GM08714 (cell line): ENCODE results near the gene N4BP3.
"Not testable (repeated sequence)": the region's sequence is repeated elsewhere in the genome, so short reads cannot be mapped to it uniquely, and the experiment has no call there.

Experiments used
- H3K4me3 ChIP-seq: fragments of 200-500 bp; sonication (Bioruptor generic); 2 replicates; pipeline ENCODE4 v1.5.1; 2014; ENCODE audit warnings: mild to moderate bottlenecking, low read length, inconsistent platforms
- ZNF274 ChIP-seq: IDR thresholded peaks from 2 replicates; pipeline ENCODE4 v1.6.1; 2012; ENCODE audit warnings: mild to moderate bottlenecking, low read depth, low read length

The N4BP3 gene

DNA sequence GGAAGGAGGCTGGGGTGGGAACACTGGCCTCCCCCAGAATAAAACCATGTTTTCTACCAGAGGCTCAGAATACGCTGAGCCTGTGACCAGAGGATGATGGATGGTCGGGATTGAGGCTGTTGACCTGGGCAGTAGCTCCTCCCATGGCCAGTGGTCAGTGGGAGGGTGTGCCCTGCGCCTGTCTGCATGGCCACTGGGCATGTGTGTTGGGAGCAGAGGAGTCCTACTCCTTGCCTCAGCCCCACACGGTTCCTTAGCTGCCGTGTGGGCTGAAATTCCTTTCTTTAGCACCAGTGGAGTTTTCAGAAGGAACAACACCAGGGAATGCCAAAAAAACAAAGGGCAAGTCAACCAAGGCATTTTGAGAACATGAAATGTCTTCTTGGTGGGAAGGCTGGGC is 9.0 kb downstream of the N4BP3 start:
- no peak overlapping the region for H3K4me3 ChIP-seq
- no peak for TF ChIP-seq ZNF274

DNA sequence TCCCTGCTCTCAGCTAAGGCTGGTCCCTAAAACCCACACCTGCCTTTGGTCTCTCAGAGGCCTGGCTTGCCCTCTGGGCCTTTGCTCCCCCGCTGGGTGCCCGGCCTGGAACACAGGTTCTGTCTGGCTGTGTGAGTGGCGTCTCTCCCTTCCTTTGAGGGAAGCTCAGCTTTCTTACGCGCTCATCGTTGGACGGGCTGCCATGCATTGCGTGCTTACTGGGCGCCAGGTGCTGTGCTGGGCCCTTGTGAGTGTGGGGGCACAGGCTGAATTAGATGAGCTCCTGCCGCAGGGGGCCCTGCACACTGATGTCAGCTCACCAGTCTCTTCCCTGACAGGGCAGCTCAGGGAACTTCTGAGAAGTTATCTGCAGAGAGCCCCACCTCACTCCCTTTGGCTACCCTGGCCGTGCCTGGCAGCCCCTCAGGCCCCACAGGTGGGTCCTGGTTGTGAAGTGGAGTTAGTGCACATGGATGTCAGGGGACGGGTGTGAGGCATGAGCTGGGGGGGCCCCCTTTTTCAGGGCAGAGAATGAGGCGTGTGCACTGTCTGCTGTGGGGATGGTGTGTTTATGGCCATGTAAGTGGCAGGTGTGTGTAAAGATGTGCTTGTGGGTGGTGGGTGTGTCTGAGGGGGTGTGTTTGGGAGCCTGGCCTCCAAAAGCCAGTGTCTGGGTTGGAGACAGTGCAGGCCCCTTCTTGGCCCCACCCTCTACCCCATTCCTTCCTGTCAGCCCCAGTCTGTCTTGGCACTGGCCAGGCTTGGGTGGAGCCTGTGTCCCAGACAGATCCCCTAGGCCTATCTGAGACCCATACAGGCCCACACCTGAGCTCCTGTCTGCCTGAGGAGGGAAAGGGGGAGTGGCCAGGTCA is 10.0 kb downstream of the N4BP3 start:
- no peak overlapping the region for H3K4me3 ChIP-seq

DNA sequence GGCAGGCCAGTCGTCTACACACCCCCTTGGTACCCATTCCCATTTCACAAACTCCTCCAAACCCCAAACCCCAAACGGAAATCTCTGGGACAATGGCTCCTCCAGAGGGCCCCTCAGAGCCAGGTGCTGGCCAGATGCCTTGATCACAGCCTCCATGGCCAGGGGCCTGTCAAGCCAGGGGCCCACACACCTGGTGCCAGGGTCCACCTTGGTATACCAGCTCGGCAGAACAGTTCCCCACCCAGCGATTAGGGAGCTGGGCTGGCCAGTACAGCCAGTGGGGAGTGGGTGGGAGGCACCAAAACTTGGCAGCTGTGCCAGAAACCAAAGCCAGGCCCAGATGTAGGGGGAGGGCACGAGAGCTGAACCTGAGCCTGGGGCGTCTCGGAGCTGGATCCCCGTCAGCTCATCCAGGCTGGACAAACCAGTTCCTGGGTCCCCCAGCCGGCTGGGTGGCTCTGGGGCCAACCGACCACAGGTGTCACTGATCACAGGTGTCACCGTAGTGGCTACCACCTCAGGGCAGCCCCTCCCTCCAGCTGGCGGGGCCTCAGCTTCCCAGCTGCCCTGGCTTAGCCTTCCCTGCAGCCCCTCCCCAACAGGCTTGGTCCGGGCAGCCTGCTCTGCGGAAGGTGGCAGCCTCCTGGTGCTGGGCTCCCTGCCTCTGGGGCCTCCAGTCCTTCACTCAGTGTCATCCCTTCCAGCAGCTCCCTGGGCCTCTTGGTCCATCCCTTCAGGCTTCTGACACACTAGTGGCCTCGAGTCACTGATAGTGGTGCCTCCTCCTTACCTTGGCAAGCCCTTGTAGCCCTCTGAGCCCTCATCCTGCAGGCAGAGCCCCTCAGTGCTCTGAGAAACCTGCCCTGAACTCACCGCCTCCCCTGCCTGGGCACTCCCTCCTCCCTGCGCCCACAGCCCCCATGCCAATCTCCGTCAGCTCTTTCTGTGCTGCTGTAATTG is 10.9 kb downstream of the N4BP3 start:
- TF ChIP-seq ZNF274, result no peak
- H3K4me3 ChIP-seq, result no peak overlapping the region

More for the DNA sequence above, 10.0 kb downstream of the N4BP3 start:
- no peak for TF ChIP-seq ZNF274

DNA sequence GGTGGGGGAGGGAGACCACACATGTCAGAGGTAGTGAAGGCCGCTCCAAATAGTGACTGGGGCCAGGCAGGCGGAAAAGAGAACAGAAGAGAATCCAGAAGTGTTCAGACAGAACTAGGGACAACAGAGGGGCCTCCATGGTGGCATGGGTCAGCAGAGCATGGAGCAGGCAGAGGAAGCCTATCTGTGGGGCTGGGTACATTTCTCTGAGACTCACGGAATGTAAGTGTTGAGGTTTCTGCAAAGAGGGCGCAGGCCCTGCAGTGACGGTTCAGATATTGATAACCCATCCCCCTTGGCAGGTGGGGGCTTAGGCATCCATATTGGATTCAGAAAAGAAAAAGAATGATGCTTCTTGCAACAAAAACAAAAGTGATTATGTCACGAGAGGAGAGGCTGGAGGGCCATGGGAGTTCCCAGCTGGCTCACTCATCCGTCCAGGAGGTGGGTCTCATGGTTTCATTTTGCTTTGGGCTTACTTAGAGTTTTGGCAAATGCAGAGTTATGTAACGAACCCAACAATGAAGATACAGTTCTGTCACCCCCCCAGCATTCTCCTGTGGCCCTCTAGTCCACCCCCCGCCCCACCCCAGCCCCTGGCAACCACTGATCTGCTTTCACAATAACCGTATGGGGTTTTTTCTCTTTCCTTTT is 12.0 kb downstream of the N4BP3 start:
- no peak overlapping the region for H3K4me3 ChIP-seq
- no peak for TF ChIP-seq ZNF274

DNA sequence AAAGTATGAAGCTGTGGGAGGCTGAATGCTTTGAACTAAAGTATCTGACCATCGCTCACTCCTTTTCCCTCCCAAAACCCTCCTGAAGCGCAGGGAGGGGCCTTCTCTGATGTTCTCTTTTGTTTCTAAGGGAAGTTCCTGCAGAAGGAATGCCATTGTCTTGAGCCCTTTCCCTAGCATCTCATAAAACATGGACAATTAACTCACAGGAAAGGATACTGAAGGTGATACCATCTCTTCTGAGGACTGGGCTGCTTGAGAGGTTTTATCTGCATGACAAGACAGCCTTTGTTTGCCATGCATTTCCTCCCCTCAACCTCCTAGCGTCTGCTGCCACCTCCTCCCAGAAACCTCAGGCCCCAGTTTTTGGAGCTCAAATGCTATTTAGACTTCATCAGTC is 13.2 kb downstream of the N4BP3 start:
- no peak for TF ChIP-seq ZNF274
- no peak overlapping the region for H3K4me3 ChIP-seq

DNA sequence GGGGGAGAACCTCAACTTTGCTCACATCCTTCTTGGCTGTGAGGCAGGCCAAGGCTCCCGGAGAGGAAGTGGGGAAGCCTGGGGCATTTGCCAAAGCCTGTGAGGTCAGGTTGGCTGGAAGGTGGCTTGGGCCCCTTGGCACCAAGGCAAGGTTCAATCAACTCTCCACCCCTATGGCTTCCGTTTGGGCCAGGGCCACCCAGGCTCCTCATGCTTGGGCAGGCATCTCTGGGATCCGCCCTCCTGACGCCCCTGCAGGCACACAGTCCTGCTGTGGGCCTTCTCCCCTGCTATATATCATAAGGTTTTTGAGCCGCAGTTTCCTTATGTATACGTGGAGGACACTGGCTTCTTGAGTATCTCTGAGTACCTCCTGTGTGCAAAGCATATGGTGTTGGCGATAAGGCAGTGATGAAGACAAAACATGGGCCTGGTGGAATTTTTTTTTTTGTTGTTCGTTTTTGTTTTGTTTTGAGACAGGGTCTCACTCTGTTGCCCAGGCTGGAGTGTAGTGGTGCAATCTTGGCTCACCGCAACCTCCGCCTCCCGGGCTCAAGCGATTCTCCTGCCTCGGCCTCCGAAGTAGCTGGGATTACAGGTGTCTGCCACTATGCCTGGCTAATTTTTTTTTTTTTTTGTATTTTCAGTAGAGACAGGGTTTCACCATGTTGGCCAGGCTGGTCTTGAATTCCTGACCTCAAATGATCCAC is 14.1 kb downstream of the N4BP3 start:
- not testable (repeated sequence) for H3K4me3 ChIP-seq

DNA sequence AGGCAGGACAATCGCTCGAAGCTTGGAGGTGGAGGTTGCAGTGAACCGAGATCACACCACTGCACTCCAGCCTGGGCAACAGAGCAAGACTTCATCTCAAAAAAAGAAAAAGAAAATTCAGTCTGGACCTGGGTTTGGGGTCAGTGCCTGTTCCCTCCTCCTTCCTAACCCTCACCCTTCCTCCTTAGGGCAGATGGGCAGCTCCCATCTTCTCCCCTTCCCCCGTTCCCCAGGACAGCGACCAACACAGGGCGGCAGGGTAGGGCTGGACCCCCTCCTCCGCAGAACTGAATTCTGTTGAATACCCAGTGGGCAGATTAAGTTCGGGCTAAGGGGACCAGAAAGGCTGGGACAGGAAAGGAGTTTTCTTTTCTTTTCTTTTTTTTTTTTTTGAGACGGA is 16.0 kb downstream of the N4BP3 start:
- TF ChIP-seq ZNF274, result no peak
- H3K4me3 ChIP-seq, result no peak overlapping the region

DNA sequence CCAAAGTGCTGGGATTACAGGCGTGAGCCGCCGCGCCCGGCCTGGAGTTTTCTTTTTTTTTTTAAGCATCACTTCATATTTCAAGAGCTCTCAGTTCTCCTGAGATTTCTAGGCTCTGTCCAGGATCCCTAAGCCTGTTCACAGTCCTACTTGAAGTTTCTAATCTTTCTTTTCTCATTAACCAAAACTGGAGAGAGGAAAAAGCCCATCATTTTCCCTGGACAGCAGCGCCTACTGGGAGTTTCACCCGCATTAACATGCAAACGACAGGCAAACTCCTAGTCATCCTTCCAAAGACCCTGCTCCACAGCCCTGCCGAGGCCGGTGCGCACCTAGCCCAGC is 16.9 kb downstream of the N4BP3 start:
- peak overlapping the region; percentile 70 for H3K4me3 ChIP-seq

DNA sequence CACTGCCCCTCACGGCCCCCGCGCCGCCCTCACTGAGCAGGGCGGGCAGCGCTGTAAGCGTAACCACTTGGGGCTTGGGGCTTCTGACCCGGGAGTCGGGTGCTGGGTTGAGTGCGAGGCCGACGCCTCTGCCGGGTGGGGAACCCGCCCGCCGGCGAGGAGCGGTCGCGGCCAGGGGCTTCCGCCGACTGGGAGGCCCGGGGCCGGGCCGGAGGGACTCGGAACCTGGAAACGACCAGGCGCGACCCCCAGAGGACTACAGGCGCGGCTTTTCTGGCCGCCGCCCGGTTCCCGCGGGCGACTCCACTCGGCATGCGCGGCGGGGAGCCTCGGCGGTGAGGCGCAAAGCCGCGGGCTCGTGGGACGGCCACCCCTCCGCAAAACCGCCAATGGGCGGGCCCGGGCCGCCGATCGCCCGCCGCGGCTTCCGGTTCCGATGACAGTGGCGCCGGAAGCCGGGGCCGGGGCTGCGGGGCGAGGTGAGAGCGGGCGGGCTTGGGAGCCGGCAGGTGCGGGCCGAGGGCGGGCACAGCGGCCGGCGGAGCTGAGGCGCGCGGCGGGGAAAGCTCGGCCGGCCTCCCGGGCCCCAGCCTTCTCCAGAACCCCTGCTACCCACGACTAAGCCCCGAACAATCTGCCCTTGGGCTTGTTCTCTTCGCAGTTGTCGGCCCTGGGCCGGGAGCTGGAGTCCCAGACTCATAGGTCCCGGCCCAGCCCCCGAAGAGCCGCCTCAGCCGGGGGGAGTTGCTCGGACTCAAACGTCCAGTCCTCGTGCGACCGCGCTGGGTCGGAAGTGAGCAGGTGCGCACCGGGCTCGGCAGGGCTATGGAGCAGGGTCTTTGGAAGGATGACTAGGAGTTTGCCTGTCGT is 17.5 kb downstream of the N4BP3 start, which contains the start of gene RMND5B:
TSS of gene RMND5B (plus strand) at position 439 of the 870 bp plus-strand sequence. CDS start 7,106 bp downstream, outside the sequence.
- peak within 1 kb of the TSS; percentile 70 for H3K4me3 ChIP-seq
- TF ChIP-seq ZNF274, result no peak

DNA sequence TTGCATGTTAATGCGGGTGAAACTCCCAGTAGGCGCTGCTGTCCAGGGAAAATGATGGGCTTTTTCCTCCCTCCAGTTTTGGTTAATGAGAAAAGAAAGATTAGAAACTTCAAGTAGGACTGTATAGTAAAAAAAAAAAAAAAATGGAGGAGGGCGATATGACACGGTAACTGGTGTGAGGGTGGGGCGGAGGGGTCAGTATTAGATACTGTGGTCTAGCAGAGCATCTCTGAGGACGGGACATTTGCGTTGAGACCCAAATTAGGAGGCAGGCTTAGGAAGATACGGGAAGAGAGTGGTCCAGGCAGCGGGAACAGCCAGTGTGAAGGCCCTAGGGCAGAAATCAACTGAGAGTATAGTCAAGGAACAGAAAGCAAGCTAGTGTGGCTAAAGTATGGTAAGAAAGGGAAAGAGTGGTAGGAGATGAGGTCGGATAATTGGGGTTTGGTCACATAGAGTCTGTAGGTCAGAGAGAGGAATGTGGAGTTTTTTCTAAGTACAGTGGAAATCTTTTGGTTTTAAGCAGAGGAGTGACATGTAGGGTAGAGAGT is 18.2 kb downstream of the N4BP3 start:
- no peak for TF ChIP-seq ZNF274
- H3K4me3 ChIP-seq, result peak overlapping the region; percentile 70

DNA sequence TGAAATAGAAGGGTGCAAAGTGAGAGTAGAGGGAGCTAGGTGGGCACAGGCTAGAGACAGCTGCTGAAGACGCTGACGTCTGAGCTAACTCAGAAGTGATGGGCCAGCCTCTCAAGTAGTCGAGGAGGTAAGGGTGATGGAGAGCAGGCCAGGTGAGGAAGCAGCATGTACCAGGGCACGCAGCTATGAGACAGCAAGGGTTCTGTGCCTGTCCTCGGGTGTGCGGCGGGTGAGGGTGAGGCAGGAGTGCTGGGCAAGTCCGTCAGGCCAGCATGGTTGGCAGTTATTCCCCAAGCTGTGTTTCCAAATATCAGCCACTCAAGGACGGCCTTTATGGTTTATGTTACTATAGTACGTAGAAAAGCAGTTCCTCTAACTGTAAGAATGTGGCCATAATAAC is 23.7 kb downstream of the N4BP3 start:
- H3K4me3 ChIP-seq, result no peak overlapping the region
- no peak for TF ChIP-seq ZNF274

DNA sequence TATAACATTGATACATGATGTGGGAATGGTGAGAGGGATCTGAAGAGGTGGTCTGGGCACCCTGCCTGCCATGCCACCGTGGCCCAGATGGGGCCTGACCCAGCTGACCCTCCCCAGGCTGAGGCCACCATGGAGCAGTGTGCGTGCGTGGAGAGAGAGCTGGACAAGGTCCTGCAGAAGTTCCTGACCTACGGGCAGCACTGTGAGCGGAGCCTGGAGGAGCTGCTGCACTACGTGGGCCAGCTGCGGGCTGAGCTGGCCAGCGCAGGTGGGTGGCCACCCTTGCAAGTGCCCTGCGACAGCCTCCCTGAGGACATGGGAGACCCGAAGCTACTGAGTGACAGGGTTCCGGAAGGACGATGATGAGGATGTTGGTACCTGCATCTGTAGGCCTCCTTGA is 24.7 kb downstream of the N4BP3 start:
- no peak for TF ChIP-seq ZNF274

DNA sequence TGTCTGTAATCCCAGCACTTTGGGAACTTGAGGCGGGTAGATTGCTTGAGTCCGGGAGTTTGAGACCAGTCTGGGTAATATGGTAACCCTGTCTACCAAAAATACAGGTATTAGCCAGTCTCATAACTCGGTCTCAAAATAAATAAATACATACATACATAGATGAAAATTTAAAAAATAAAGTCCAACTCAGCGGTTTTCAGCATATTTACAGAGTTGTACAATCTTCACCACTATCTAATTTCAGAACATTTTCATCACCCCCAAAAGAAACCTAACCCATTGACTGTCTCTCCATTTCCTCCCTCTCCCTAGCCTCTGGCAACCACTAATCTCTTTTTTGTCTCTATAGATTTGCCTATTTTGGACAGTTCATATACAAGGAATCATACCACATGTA is 28.2 kb downstream of the N4BP3 start:
- H3K4me3 ChIP-seq, result no peak overlapping the region
- TF ChIP-seq ZNF274, result no peak

More for the DNA sequence above, 24.7 kb downstream of the N4BP3 start:
- H3K4me3 ChIP-seq, result no peak overlapping the region
